ENCODE results near the gene ATAT1. TPM values are rescaled to one million over a fixed set of nuclear protein-coding genes. Genes with fewer than 3 reads are reported as not detected.

The ATAT1 gene
- total and polyA plus RNA-seq, 2 of the 13 experiments (the other 11 are each of a cell fraction or from before 2014, with no cell fraction given), result 9.2 to 23.6 TPM

- TF ChIP-seq ZNF414 (CRISPR knock-in tag; IDR thresholded peaks at IDR 0.05) (no peak), TRIM22 (IDR thresholded peaks at IDR 0.05) (no peak), CBX2 (IDR thresholded peaks at IDR 0.05; ENCODE audit: low read depth, low read length) (no peak), CBX2 (CRISPR knock-in tag; IDR thresholded peaks at IDR 0.05; ENCODE audit: low read depth) (no peak), PCBP1 (IDR thresholded peaks at IDR 0.05; ENCODE audit: borderline replicate concordance, low read depth, low read length) (no peak), RERE (CRISPR knock-in tag; IDR thresholded peaks at IDR 0.05; ENCODE audit: low read depth) (no peak), ZNF451 (CRISPR knock-in tag; IDR thresholded peaks at IDR 0.05) (no peak), GLI4 (CRISPR knock-in tag; IDR thresholded peaks at IDR 0.05; ENCODE audit: borderline replicate concordance) (no peak), XBP1 (CRISPR knock-in tag; IDR thresholded peaks at IDR 0.05) (no peak), ZBTB44 (CRISPR knock-in tag; IDR thresholded peaks at IDR 0.05) (no peak), ZNF761 (CRISPR knock-in tag; conservative IDR thresholded peaks at IDR 0.05) (no peak), ZNF576 (CRISPR knock-in tag; IDR thresholded peaks at IDR 0.05) (no peak), ETV5 (CRISPR knock-in tag; IDR thresholded peaks at IDR 0.05; ENCODE audit: borderline replicate concordance) (no peak), SNRNP70 (IDR thresholded peaks at IDR 0.05; ENCODE audit: low read depth, low read length) (no peak), CREM (IDR thresholded peaks at IDR 0.05) (no peak), CREM (CRISPR knock-in tag; IDR thresholded peaks at IDR 0.05) (no peak), ZKSCAN8 (CRISPR knock-in tag; IDR thresholded peaks at IDR 0.05; ENCODE audit: borderline replicate concordance) (no peak; the same call in 1 of the 2 replicates), ATF1 (CRISPR knock-in tag; IDR thresholded peaks at IDR 0.05) (no peak), MIER3 (CRISPR knock-in tag; IDR thresholded peaks at IDR 0.05; ENCODE audit: borderline replicate concordance) (peak; percentile 83; the same call in 1 of the 2 replicates), ZNF614 (CRISPR knock-in tag; IDR thresholded peaks at IDR 0.05; ENCODE audit: borderline replicate concordance) (no peak), ZNF253 (CRISPR knock-in tag; IDR thresholded peaks at IDR 0.05; ENCODE audit: borderline replicate concordance) (no peak), SALL1 (CRISPR knock-in tag; IDR thresholded peaks at IDR 0.05) (peak; percentile 61), ZNF709 (CRISPR knock-in tag; IDR thresholded peaks at IDR 0.05) (no peak; the same call in 1 of the 2 replicates), ZNF776 (CRISPR knock-in tag; IDR thresholded peaks at IDR 0.05) (no peak)
Observed at GRCh38 chr6:30614843-30615218, 11.8 kb upstream of the ATAT1 start (continued).
